Gastroesophageal sphincter (tissue), 4 donors: Measurements from ENCODE around the gene CCDC92B. TPM values are rescaled to one million over a fixed set of nuclear protein-coding genes. Genes with fewer than 3 reads are reported as not detected.
"Not testable (repeated sequence)": the region's sequence is repeated elsewhere in the genome, so short reads cannot be mapped to it uniquely, and the experiment has no call there.

Experiments
- ATAC-seq: fragments of 150-250 bp; one replicate; pipeline ENCODE4 v1.9.1; 2016; ENCODE audit warnings: mild to moderate bottlenecking, moderate library complexity
- H3K27ac ChIP-seq, 4 donors: fragments of 200-600 bp; sonication (generic) in 3 of 4; 1 replicate in 3 of 4; 2 replicates in 1 of 4; pipeline ENCODE4 v1.5.1; 2016 to 2019
- H3K27me3 ChIP-seq: fragments of 200-600 bp; sonication (generic); one replicate; pipeline ENCODE4 v1.5.1; 2019
- H3K36me3 ChIP-seq, 2 donors: fragments of 200-600 bp; sonication (generic); one replicate each; pipeline ENCODE4 v1.5.1; 2019; ENCODE audit warnings: control low read depth in 1 of 2
- H3K4me1 ChIP-seq, 3 donors: fragments of 200-600 bp; sonication (generic); 1 replicate in 2 of 3; 2 replicates in 1 of 3; pipeline ENCODE4 v1.5.1; 2016 to 2019; ENCODE audit warnings: control low read depth in 2 of 3
- H3K4me3 ChIP-seq, 2 donors: fragments of 200-600 bp; sonication (generic); one replicate each; pipeline ENCODE4 v1.5.1; 2019; ENCODE audit warnings: mild to moderate bottlenecking in 1 of 2, moderate library complexity in 1 of 2
- H3K9me3 ChIP-seq, 3 donors: fragments of 200-600 bp; sonication (generic); one replicate each; pipeline ENCODE4 v1.5.1; 2017 to 2019; ENCODE audit warnings: control low read depth in 2 of 3
- EP300 ChIP-seq: sonication (generic); formaldehyde crosslinking; IDR thresholded peaks from one replicate; pipeline ENCODE4 v1.6.1; 2017; ENCODE audit warnings: antibody characterized with exemption, mild to moderate bottlenecking
- POLR2A ChIP-seq, 2 donors: fragments of 450-650 bp; IDR thresholded peaks; one replicate each; pipeline ENCODE4 v1.6.1; 2017; ENCODE audit warnings: antibody characterized with exemption in 2 of 2, mild to moderate bottlenecking in 2 of 2, moderate library complexity in 1 of 2
- POLR2AphosphoS5 ChIP-seq: sonication (generic); formaldehyde crosslinking; IDR thresholded peaks from one replicate; pipeline ENCODE4 v1.6.1; 2017; ENCODE audit warnings: antibody characterized with exemption
- WGBS, 2 donors: methylation state at CpG; one replicate each; pipeline ENCODE4 v1.1.5; 2018; ENCODE audit warnings: low coverage in 1 of 2; 5-methylcytosine and 5-hydroxymethylcytosine counted together
- small RNA-seq, 4 donors: library from RNA; depleted of rRNA; stranded (forward); fragments of <200 nt; gene quantifications; one replicate each; pipeline ENCODE3, GENCODE V24; 2016
- total RNA-seq, 4 donors: library from RNA; depleted of rRNA; stranded (reverse); fragments of >200 nt; gene quantifications; one replicate each; pipeline ENCODE4 v1.1.0, GENCODE V29; 2016
- TF ChIP-seq, protein P1 (sequence below), 4 experiments: fragments of 200-600 bp in 2 of 4; fragments of 450-650 bp in 2 of 4; sonication (generic) in 1 of 4; IDR thresholded peaks; one replicate each; pipeline ENCODE4 v1.5.1; 2017 to 2019; ENCODE audit warnings: antibody characterized with exemption in 4 of 4, mild to moderate bottlenecking in 2 of 4, moderate library complexity in 2 of 4

CCDC92B gene
- total RNA-seq, 4 donors from 2014 or later = 0.08 TPM; not detected in 3

DNA sequence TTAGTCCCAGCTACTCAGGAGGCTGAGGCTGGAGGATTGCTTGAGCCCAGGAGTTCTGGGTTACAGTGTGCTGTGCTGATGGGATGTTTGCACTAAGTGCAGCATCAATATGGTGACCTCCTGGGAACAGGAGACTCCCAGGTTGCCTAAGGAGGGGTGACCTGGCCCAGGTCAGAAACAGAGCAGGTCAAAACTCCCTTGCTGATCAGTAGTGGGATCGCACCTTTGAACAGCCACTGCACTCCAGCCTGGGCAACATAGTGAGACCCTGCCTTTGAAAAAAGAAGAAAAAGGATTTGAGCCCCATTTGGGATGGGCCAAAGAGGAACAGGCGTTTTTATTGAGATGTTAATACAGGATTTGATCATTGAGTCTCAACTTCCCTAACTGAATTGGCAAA is 68.5 kb downstream of the CCDC92B start:
- Histone ChIP-seq H3K4me3 (no peak overlapping the region), H3K9me3 (no peaks in the 10 kb centered on the region), H3K27ac (no peak overlapping the region), H3K27me3 (no peaks in the 10 kb centered on the region), H3K4me1 (peaks cover 0 to 13% (median 0%) of the 10 kb centered on the region in 3 donors), H3K36me3 (peaks cover 3 to 86% of the 10 kb centered on the region in 2 donors)
- 85 to 92% methylated on average over 1 to 2 of the region's 2 CpGs for WGBS, 2 donors
- TF ChIP-seq POLR2A (IDR thresholded peaks at IDR 0.05) (no peak), POLR2AphosphoS5 (no peak), EP300 (no peak)
- TF ChIP-seq, protein P1, sequence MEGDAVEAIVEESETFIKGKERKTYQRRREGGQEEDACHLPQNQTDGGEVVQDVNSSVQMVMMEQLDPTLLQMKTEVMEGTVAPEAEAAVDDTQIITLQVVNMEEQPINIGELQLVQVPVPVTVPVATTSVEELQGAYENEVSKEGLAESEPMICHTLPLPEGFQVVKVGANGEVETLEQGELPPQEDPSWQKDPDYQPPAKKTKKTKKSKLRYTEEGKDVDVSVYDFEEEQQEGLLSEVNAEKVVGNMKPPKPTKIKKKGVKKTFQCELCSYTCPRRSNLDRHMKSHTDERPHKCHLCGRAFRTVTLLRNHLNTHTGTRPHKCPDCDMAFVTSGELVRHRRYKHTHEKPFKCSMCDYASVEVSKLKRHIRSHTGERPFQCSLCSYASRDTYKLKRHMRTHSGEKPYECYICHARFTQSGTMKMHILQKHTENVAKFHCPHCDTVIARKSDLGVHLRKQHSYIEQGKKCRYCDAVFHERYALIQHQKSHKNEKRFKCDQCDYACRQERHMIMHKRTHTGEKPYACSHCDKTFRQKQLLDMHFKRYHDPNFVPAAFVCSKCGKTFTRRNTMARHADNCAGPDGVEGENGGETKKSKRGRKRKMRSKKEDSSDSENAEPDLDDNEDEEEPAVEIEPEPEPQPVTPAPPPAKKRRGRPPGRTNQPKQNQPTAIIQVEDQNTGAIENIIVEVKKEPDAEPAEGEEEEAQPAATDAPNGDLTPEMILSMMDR (IDR thresholded peaks at IDR 0.05) = no peak
- ATAC-seq = no peak

DNA sequence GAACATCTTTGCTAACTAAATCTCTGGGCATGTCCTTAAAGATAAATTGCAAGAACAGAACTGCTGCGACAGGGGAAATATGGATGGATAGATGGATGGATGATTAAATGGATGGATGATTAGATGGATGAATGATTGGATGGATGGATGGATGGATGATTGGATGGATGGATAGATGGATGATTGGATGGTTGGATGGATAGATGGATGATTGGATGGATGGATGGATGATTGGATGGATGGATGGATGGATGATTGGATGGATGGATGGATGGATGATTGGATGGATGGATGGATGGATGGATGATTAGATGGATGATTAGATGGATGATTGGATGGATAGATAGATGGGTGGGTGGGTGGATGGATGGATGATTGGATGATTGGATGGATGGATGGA is 70.2 kb downstream of the CCDC92B start:
- ATAC-seq, H3K4me3 ChIP-seq, H3K27me3 ChIP-seq, H3K27ac ChIP-seq, H3K9me3 ChIP-seq: not testable (repeated sequence)
- 100% methylated on average over 1 of the region's 1 CpG for WGBS, 2 donors
- H3K4me1 ChIP-seq = peaks cover 0 to 11% (median 0%) of the 10 kb centered on the region in 3 donors
- H3K36me3 ChIP-seq = peaks cover 3 to 91% of the 10 kb centered on the region in 2 donors

Small RNA genes lying within 50 kb of the gene (small RNA-seq; reads per million reads assigned to genes)
- gene MIR1253 = 0 reads per million in 4 donors
- 0 to 0.38 (median 0) reads per million in 4 donors for gene MIR6776
- 0 reads per million in 4 donors for gene RN7SL608P
- 0 reads per million in 4 donors for gene hsa-mir-1253

Other genes starting within 250 kb of the CCDC92B start
- gene METTL16, start 237.8 kb downstream of the CCDC92B start, total RNA-seq = 10 to 100 TPM; 30.7 to 68.0 (median 58.7) TPM
- 100 to 1,000 TPM in 3 of 4 donors, 10 to 100 TPM in 1; 91.4 to 135 (median 115) TPM for gene PAFAH1B1, start 156.0 kb downstream of the CCDC92B start, total RNA-seq
- 10 to 100 TPM; 42.6 to 87.6 (median 52.9) TPM for gene CLUH, start 37.9 kb downstream of the CCDC92B start, total RNA-seq
- gene RAP1GAP2, start 46.8 kb upstream of the CCDC92B start, total RNA-seq = 10 to 100 TPM in 2 of 4 donors, 1 to 10 TPM in 2; 8.8 to 19.5 (median 11.3) TPM